Smooth muscle cell (in vitro differentiated cells): ENCODE data around the gene EGFR. TPM values are rescaled to one million over a fixed set of nuclear protein-coding genes. Genes with fewer than 3 reads are reported as not detected.

Source experiments
- DNase-seq: peaks from one replicate; lab custom pipeline; 2025; ENCODE audit not compliant: unreplicated experiment; lab: John Stamatoyannopoulos, UW
- H2AFZ ChIP-seq: fragments of 200-600 bp; sonication (generic); 2 replicates; pipeline ENCODE4 v1.6.0; 2016; ENCODE audit warnings: antibody characterized with exemption, low read depth, mild to moderate bottlenecking
- H3F3A ChIP-seq: fragments of 200-600 bp; sonication (generic); 2 replicates; pipeline ENCODE4 v1.6.0; 2017; ENCODE audit warnings: antibody characterized with exemption, low read depth
- H3K27ac ChIP-seq: fragments of 200-600 bp; sonication (generic); 2 replicates; pipeline ENCODE4 v1.5.1; 2016; ENCODE audit warnings: low read depth, mild to moderate bottlenecking
- H3K27me3 ChIP-seq: fragments of 200-600 bp; sonication (generic); 2 replicates; pipeline ENCODE4 v1.6.1; 2016; ENCODE audit warnings: low read depth, mild to moderate bottlenecking
- H3K36me3 ChIP-seq: fragments of 200-600 bp; sonication (generic); 2 replicates; pipeline ENCODE4 v1.5.1; 2016; ENCODE audit warnings: low read depth
- H3K4me1 ChIP-seq: fragments of 200-600 bp; sonication (generic); 2 replicates; pipeline ENCODE4 v1.5.1; 2016; ENCODE audit warnings: low read depth
- H3K4me2 ChIP-seq: fragments of 200-600 bp; sonication (generic); 2 replicates; pipeline ENCODE4 v1.6.0; 2016; ENCODE audit warnings: mild to moderate bottlenecking
- H3K4me3 ChIP-seq: fragments of 200-600 bp; sonication (generic); 2 replicates; pipeline ENCODE4 v1.5.1; 2016; ENCODE audit warnings: mild to moderate bottlenecking
- H3K79me2 ChIP-seq: fragments of 200-600 bp; sonication (generic); 2 replicates; pipeline ENCODE4 v1.6.0; 2016; ENCODE audit warnings: low read depth, mild to moderate bottlenecking
- H3K9ac ChIP-seq: fragments of 200-600 bp; sonication (generic); 2 replicates; pipeline ENCODE4 v1.6.0; 2016; ENCODE audit warnings: low read depth
- H3K9me3 ChIP-seq: fragments of 200-600 bp; sonication (generic); replicated peaks from 2 replicates; pipeline ENCODE4 v1.5.1; 2016; ENCODE audit warnings: low read depth
- H4K20me1 ChIP-seq: fragments of 200-600 bp; sonication (generic); 2 replicates; pipeline ENCODE4 v1.6.0; 2016; ENCODE audit warnings: low read depth
- WGBS: methylation state at CpG from one replicate; pipeline ENCODE4 v1.1.7; 2016; ENCODE audit warnings: low lambda C conversion rate; 5-methylcytosine and 5-hydroxymethylcytosine counted together
- polyA plus RNA-seq: library from polyadenylated mRNA; unstranded; fragments of >200 nt; fragmentation: Nextera tagmentation; extraction: Ambion mirVana; gene quantifications from 2 replicates; pipeline ENCODE4 v1.2.1, GENCODE V29; 2016
- total RNA-seq: library from RNA; depleted of rRNA; stranded (reverse); fragments of >200 nt; gene quantifications from 2 replicates; pipeline ENCODE4 v1.2.3, GENCODE V29; 2014
- TF ChIP-seq, protein P1 (sequence below): fragments of 200-600 bp; sonication (generic); IDR thresholded peaks from 2 replicates; pipeline ENCODE4 v1.5.1; 2017; ENCODE audit warnings: borderline replicate concordance, mild to moderate bottlenecking, antibody characterized with exemption; ENCODE audit not compliant: insufficient read depth, poor library complexity, severe bottlenecking

EGFR gene
- total and polyA plus RNA-seq, 2 experiments from 2014 or later: 9.0 to 31.1 TPM

DNA sequence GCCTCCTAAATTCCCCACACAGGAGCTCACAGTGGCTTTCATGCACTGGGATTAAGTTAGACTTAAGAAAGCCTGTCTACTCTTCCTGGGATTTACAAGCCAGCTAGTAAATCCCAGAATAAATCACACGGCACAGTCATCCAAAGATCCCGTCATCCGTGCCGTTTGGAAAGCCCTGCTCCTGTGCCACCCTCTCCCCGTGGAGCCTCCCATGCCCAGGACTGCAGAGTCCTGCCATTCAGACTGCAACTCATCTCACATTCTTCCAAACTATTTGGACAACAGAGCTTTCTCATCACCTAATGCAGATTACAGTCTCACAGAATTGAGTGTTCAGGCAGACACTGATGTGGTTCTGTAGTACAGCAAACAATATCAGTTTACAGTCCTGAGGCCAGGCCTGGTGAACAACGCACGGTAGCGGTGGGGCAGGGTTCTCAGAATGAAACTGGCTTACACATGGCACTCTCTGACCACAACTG lies 166.5 kb downstream of the EGFR start:
- no peak for DNase-seq
- peak overlapping the region; percentile 75 for H3K27ac ChIP-seq
- no peak overlapping the region for H3K4me3 ChIP-seq
- no peaks in the 10 kb centered on the region for H3K79me2 ChIP-seq
- peaks cover 12% of the 10 kb centered on the region for H3K4me1 ChIP-seq
- no peaks in the 10 kb centered on the region for H4K20me1 ChIP-seq
- H3K4me2 ChIP-seq: peak overlapping the region; percentile 19
- TF ChIP-seq, protein P1, sequence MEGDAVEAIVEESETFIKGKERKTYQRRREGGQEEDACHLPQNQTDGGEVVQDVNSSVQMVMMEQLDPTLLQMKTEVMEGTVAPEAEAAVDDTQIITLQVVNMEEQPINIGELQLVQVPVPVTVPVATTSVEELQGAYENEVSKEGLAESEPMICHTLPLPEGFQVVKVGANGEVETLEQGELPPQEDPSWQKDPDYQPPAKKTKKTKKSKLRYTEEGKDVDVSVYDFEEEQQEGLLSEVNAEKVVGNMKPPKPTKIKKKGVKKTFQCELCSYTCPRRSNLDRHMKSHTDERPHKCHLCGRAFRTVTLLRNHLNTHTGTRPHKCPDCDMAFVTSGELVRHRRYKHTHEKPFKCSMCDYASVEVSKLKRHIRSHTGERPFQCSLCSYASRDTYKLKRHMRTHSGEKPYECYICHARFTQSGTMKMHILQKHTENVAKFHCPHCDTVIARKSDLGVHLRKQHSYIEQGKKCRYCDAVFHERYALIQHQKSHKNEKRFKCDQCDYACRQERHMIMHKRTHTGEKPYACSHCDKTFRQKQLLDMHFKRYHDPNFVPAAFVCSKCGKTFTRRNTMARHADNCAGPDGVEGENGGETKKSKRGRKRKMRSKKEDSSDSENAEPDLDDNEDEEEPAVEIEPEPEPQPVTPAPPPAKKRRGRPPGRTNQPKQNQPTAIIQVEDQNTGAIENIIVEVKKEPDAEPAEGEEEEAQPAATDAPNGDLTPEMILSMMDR: no peak
- peak overlapping the region; percentile 19 for H3K9ac ChIP-seq
- no peaks in the 10 kb centered on the region for H3K36me3 ChIP-seq
- no peaks in the 10 kb centered on the region for H3K9me3 ChIP-seq
- no peak overlapping the region for H2AFZ ChIP-seq
- no peaks in the 10 kb centered on the region for H3K27me3 ChIP-seq
- peaks cover 6% of the 10 kb centered on the region for H3F3A ChIP-seq
- 23% methylated on average over 8 of the region's 8 CpGs for WGBS

DNA sequence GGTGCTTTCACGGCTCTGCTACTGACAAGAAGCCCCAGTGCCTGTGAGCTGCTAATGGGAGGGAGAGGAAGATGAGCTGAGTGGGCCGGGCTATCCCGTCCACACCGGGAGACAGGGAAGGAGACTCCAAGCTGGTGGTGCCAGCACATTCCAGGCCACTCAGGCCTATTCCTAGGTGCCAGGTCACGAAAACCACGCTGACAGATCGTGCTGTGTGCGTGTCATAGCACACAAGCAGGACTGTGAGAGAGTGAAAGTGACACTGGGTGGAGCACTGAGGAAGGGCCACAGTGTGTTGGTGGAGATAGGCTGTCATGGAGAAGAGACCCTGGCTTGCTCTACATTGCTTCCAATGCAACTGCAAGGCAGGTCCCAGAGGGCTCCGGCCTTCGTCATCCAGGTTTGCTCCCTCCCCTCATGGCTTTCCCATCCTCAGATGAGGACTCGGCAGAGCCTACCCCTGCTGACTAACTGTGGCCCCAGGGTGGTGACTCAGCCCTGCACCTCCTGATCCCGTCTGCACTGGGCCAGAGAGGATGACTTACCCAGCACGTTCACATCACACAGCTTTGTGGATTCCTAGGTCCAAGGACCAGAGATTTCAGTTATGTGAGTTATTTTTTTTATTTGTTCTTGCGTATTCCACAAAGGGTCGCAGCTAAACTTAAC lies 167.3 kb downstream of the EGFR start:
- peak overlapping the region; percentile 19 for H3K9ac ChIP-seq

DNA sequence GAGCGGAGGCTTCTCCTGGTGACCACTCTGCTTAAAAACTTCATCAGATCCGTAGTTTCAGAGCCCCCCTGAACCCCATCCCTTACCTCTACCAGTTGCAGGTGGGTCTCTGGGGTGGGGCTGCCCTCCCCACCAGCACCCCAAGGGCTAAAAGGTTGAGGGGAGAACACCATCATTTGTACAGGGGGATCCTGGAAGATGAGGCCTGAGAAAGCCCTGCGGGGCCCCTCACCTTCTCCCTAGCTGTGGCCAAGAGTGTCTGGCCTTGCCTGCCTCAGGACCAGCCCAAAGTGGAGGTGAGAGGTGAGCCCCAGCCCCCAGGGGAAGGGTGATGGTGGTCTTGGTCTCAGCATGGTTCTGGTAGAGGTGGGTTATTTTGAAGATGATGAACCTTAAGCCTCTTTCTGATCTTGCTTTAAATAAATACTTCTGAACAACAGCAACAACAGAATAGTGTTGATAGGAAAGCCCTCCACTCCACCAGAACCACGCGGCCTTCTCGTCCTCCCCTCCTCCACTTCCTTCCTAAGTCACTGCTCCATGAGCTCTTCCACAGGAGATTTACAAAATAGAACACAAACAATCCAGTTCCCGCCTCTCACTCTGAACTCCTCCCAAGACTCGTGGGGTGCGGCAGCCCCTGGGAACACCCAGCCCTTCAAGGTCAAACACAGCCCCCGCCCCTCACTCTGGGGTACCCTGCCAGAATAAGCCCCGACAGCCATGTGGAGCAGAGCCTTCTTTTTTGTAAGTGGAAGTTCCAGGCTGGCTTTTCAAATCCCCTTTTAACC lies 169.1 kb downstream of the EGFR start:
- Histone ChIP-seq H3K4me3 (peak overlapping the region; percentile 30), H3K27me3 (no peaks in the 10 kb centered on the region), H3K27ac (no peak overlapping the region), H3K79me2 (no peaks in the 10 kb centered on the region), H3K36me3 (no peaks in the 10 kb centered on the region), H3K9ac (no peak overlapping the region), H3K9me3 (no peaks in the 10 kb centered on the region), H4K20me1 (no peaks in the 10 kb centered on the region), H3K4me2 (peak overlapping the region; percentile 41), H3F3A (peaks cover 6% of the 10 kb centered on the region), H2AFZ (no peak overlapping the region), H3K4me1 (peaks cover 12% of the 10 kb centered on the region)
- TF ChIP-seq, protein P1: no peak
- DNase-seq: no peak
- WGBS: 63% methylated on average over 11 of the region's 11 CpGs

More for the DNA sequence above, 167.3 kb downstream of the EGFR start:
- H3K4me2 ChIP-seq: peak overlapping the region; percentile 19
- H3K27ac ChIP-seq: peak overlapping the region; percentile 75
- no peaks in the 10 kb centered on the region for H4K20me1 ChIP-seq
- H3F3A ChIP-seq: peaks cover 6% of the 10 kb centered on the region
- TF ChIP-seq, protein P1: no peak
- DNase-seq: no peak
- H3K27me3 ChIP-seq: no peaks in the 10 kb centered on the region
- H3K79me2 ChIP-seq: no peaks in the 10 kb centered on the region
- H3K4me3 ChIP-seq: no peak overlapping the region
- no peak overlapping the region for H2AFZ ChIP-seq
- H3K9me3 ChIP-seq: no peaks in the 10 kb centered on the region
- H3K4me1 ChIP-seq: peaks cover 12% of the 10 kb centered on the region
- WGBS: 52% methylated on average over 15 of the region's 15 CpGs
- no peaks in the 10 kb centered on the region for H3K36me3 ChIP-seq
